Chondrocyte (in vitro differentiated cells): ENCODE data around the gene WNT3. TPM values are rescaled to one million over a fixed set of nuclear protein-coding genes. Genes with fewer than 3 reads are reported as not detected.

Source experiments
- DNase-seq: peaks from one replicate; pipeline ENCODE4 v3.0.0; 2021; ENCODE audit warnings: mixed read lengths, low spot score
- H3K27ac Mint-ChIP-seq: one replicate; pipeline ENCODE4 v1.8.0; 2021; ENCODE audit warnings: mild to moderate bottlenecking, moderate library complexity, mixed read lengths; ENCODE audit not compliant: unreplicated experiment
- H3K27me3 Mint-ChIP-seq: 2 replicates; pipeline ENCODE4 v1.8.0; 2021; ENCODE audit warnings: low read depth, mixed read lengths
- H3K36me3 Mint-ChIP-seq: 2 replicates; pipeline ENCODE4 v1.8.0; 2021; ENCODE audit warnings: low read depth, mixed read lengths
- H3K4me1 Mint-ChIP-seq: 2 replicates; pipeline ENCODE4 v1.8.0; 2021; ENCODE audit warnings: low read depth, mild to moderate bottlenecking, mixed read lengths
- H3K4me3 Mint-ChIP-seq: one replicate; pipeline ENCODE4 v1.8.0; 2021; ENCODE audit warnings: mild to moderate bottlenecking, moderate library complexity, mixed read lengths; ENCODE audit not compliant: unreplicated experiment
- H3K9me3 Mint-ChIP-seq: 2 replicates; pipeline ENCODE4 v1.8.0; 2021; ENCODE audit warnings: low read depth, mixed read lengths
- CTCF ChIP-seq: fragments of 200-600 bp; sonication (generic); IDR thresholded peaks from 2 replicates; pipeline ENCODE4 v1.5.0; 2021; ENCODE audit warnings: antibody characterized with exemption, mild to moderate bottlenecking, moderate library complexity
- total RNA-seq: library from RNA; stranded (reverse); gene quantifications from 3 replicates; pipeline ENCODE4 v1.2.1, GENCODE V29; 2021

WNT3 gene
- total RNA-seq, 1 donor from 2014 or later = 4.9 TPM

DNA sequence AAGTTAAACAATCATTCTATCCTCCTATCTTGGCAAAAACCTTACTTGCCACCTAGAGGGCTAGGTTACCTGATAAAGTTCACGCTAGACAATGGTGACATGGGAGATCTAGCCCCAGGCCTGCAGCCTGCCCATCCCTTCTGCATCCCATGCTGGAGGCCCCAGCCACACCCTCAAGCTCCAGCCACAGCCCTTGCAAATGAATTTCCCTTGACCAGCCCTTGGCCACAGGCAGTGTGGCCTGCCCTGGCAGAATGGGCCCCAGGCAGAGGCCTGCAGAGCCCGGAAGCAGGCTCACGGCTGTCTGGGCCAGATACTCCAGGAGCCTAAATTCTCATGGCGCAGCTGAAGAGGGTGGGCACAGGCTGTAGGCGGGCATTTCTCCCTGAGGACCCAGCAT lies 14.9 kb downstream of the WNT3 start:
- Mint-ChIP-seq H3K4me3 (no peak overlapping the region), H3K9me3 (no peaks in the 10 kb centered on the region), H3K27ac (no peak overlapping the region), H3K4me1 (no peaks in the 10 kb centered on the region), H3K36me3 (no peaks in the 10 kb centered on the region), H3K27me3 (no peaks in the 10 kb centered on the region)
- no peak for TF ChIP-seq CTCF
- no peak for DNase-seq

DNA sequence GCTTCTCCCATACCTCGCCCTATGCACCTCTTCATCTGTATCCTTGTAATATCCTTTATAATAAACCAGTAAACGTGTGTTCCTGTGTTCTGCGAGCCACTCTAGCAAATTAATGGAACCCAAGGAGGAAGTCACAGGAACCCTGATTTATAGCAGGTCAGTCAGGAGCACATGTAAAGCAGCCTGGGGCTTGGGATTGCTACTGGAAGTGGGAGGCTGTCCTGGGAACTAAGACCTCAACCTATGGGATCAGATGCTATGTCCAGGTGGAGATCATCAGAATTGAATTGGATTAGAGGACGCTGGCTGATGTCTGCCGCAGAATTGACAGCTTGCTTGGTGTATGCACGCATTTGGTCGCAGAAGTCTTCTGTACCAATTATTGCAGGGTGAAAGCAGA lies 15.7 kb downstream of the WNT3 start:
- H3K27ac Mint-ChIP-seq = no peak overlapping the region
- DNase-seq = no peak
- no peaks in the 10 kb centered on the region for H3K27me3 Mint-ChIP-seq

GRCh38 chr17:46800573-46800972 lies 17.9 kb downstream of the WNT3 start:
- Mint-ChIP-seq H3K27me3 (peaks cover 4% of the 10 kb centered on the region), H3K4me3 (no peak overlapping the region), H3K9me3 (no peaks in the 10 kb centered on the region), H3K4me1 (peaks cover 3% of the 10 kb centered on the region), H3K27ac (no peak overlapping the region), H3K36me3 (no peaks in the 10 kb centered on the region)
- TF ChIP-seq CTCF = no peak
- no peak for DNase-seq

More for the DNA sequence above, 15.7 kb downstream of the WNT3 start:
- H3K9me3 Mint-ChIP-seq = no peaks in the 10 kb centered on the region
- no peaks in the 10 kb centered on the region for H3K36me3 Mint-ChIP-seq
- H3K4me1 Mint-ChIP-seq = no peaks in the 10 kb centered on the region
- no peak overlapping the region for H3K4me3 Mint-ChIP-seq
- TF ChIP-seq CTCF = no peak

- no peak overlapping the region for H3K27ac Mint-ChIP-seq
- no peaks in the 10 kb centered on the region for H3K36me3 Mint-ChIP-seq
- no peak overlapping the region for H3K4me3 Mint-ChIP-seq
- peaks cover 16% of the 10 kb centered on the region for H3K27me3 Mint-ChIP-seq
- H3K9me3 Mint-ChIP-seq = no peaks in the 10 kb centered on the region
- no peak for TF ChIP-seq CTCF
- no peak for DNase-seq
- peaks cover 6% of the 10 kb centered on the region for H3K4me1 Mint-ChIP-seq
Observed at GRCh38 chr17:46796956-46797530, 21.4 kb downstream of the WNT3 start.

DNA sequence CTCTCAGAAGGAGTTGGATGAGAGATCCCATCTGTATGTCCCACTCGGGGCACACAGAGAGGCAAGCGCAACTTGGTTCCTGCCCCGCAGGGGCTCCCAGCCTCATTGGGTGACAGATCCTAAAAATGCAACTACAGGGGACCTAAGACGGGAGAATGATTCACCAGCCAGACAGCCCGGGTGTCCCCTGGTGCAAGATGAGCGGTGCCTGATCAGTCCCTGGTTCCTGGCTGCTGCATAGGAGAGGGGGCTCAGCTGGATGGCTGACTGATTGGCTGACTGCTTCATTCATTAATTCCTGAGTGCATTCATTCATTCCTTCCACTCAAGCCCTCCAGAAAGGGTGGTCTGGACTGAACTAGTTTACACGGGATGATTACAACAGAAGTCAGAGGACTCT lies 22.0 kb downstream of the WNT3 start:
- peaks cover 6% of the 10 kb centered on the region for H3K4me1 Mint-ChIP-seq
- no peak overlapping the region for H3K27ac Mint-ChIP-seq
- no peak for TF ChIP-seq CTCF

More for the DNA sequence above, 22.0 kb downstream of the WNT3 start:
- Mint-ChIP-seq H3K27me3 (peaks cover 20% of the 10 kb centered on the region), H3K9me3 (no peaks in the 10 kb centered on the region), H3K4me3 (no peak overlapping the region), H3K36me3 (no peaks in the 10 kb centered on the region)
- DNase-seq = no peak
